Thymus (tissue), 11 donors: ENCODE data around the gene LRRC55. TPM values are rescaled to one million over a fixed set of nuclear protein-coding genes. Genes with fewer than 3 reads are reported as not detected.

Experiments
- DNase-seq, 9 donors: peaks; one replicate each; pipeline ENCODE4 v3.0.0-alpha.2; 2013; ENCODE audit warnings: low spot score in 9 of 9, low read depth in 6 of 9, missing footprints in 1 of 9
- H3K27ac ChIP-seq, 2 donors: one replicate each; pipeline ENCODE4 v1.5.1; 2013; ENCODE audit warnings: control low read depth in 1 of 2, low read depth in 1 of 2, low read length in 1 of 2, mild to moderate bottlenecking in 1 of 2, moderate library complexity in 1 of 2
- H3K27me3 ChIP-seq, 2 donors: one replicate each; pipeline ENCODE4 v1.5.1; 2013; ENCODE audit warnings: low read length in 1 of 2; ENCODE audit not compliant: control insufficient read depth in 2 of 2, insufficient read depth in 1 of 2
- H3K36me3 ChIP-seq, 2 donors: one replicate each; pipeline ENCODE4 v1.5.1; 2013; ENCODE audit warnings: low read length in 1 of 2, mild to moderate bottlenecking in 1 of 2, moderate library complexity in 1 of 2; ENCODE audit not compliant: control insufficient read depth in 2 of 2, insufficient read depth in 2 of 2
- H3K4me1 ChIP-seq, 2 donors: one replicate each; pipeline ENCODE4 v1.5.1; 2013; ENCODE audit warnings: low read length in 2 of 2; ENCODE audit not compliant: control insufficient read depth in 2 of 2, insufficient read depth in 2 of 2
- H3K4me3 ChIP-seq, 2 donors: one replicate each; pipeline ENCODE4 v1.5.1; 2013; ENCODE audit warnings: low read length in 2 of 2, control low read depth in 1 of 2, mild to moderate bottlenecking in 1 of 2
- H3K9me3 ChIP-seq, 2 donors: one replicate each; pipeline ENCODE4 v1.5.1; 2013; ENCODE audit warnings: low read length in 1 of 2, mild to moderate bottlenecking in 1 of 2; ENCODE audit not compliant: control insufficient read depth in 2 of 2, insufficient read depth in 1 of 2
- WGBS: extraction: QIAGEN DNeasy Blood & Tissue Kit; methylation state at CpG from one replicate; pipeline ENCODE4 v1.1.7; 2013; 5-methylcytosine and 5-hydroxymethylcytosine counted together
- polyA plus RNA-seq: library from polyadenylated mRNA; stranded (reverse); fragments of 200-250 nt; gene quantifications from one replicate; pipeline ENCODE4 v1.2.3, GENCODE V29; 2013
- total RNA-seq: library from RNA; stranded (reverse); fragments of 120-200 nt; gene quantifications from one replicate; pipeline ENCODE4 v1.2.4, GENCODE V29; 2013
- donor health status: healthy.

The LRRC55 gene
- total and polyA plus RNA-seq, 2 donors: 0.25 to 2.0 TPM

- no peak for DNase-seq
- no peak overlapping the region for H3K27ac ChIP-seq
- H3K27me3 ChIP-seq: no peaks in the 10 kb centered on the region
- H3K4me3 ChIP-seq: no peak overlapping the region
- no peaks in the 10 kb centered on the region for H3K4me1 ChIP-seq
- no peaks in the 10 kb centered on the region for H3K9me3 ChIP-seq
- H3K36me3 ChIP-seq: no peaks in the 10 kb centered on the region
- WGBS: 51% methylated on average over 6 of the region's 6 CpGs
These were observed 37.4 kb downstream of the LRRC55 start for GRCh38 chr11:57219021-57219627.

- no peaks in the 10 kb centered on the region for H3K9me3 ChIP-seq
- H3K27me3 ChIP-seq: no peaks in the 10 kb centered on the region
- WGBS: 8% methylated on average over 1 of the region's 1 CpG
- H3K27ac ChIP-seq: no peak overlapping the region
- no peak for DNase-seq
- no peak overlapping the region for H3K4me3 ChIP-seq
- no peaks in the 10 kb centered on the region for H3K4me1 ChIP-seq
- H3K36me3 ChIP-seq: no peaks in the 10 kb centered on the region
These were observed 40.5 kb downstream of the LRRC55 start for GRCh38 chr11:57222239-57222638.

- WGBS: 93% methylated on average over 3 of the region's 3 CpGs
- H3K4me3 ChIP-seq: no peak overlapping the region
- H3K9me3 ChIP-seq: no peaks in the 10 kb centered on the region
- H3K4me1 ChIP-seq: no peaks in the 10 kb centered on the region
- no peak overlapping the region for H3K27ac ChIP-seq
- no peaks in the 10 kb centered on the region for H3K27me3 ChIP-seq
- H3K36me3 ChIP-seq: no peaks in the 10 kb centered on the region
- no peak for DNase-seq
These were observed 41.8 kb downstream of the LRRC55 start for GRCh38 chr11:57223601-57224000.

GRCh38 chr11:57224128-57224527, 42.4 kb downstream of the LRRC55 start:
- Histone ChIP-seq H3K36me3 (no peaks in the 10 kb centered on the region), H3K9me3 (no peaks in the 10 kb centered on the region), H3K27me3 (no peaks in the 10 kb centered on the region), H3K4me1 (no peaks in the 10 kb centered on the region), H3K27ac (no peak overlapping the region), H3K4me3 (no peak overlapping the region)
- WGBS: 94% methylated on average over 2 of the region's 2 CpGs
- DNase-seq: no peak

GRCh38 chr11:57224537-57224936, 42.8 kb downstream of the LRRC55 start:
- H3K27me3 ChIP-seq: no peaks in the 10 kb centered on the region
- DNase-seq: no peak
- no peaks in the 10 kb centered on the region for H3K36me3 ChIP-seq
- H3K4me1 ChIP-seq: no peaks in the 10 kb centered on the region
- H3K4me3 ChIP-seq: no peak overlapping the region
- H3K27ac ChIP-seq: no peak overlapping the region
- H3K9me3 ChIP-seq: no peaks in the 10 kb centered on the region

- WGBS: 75% methylated on average over 3 of the region's 3 CpGs
- Histone ChIP-seq H3K9me3 (no peaks in the 10 kb centered on the region), H3K36me3 (no peaks in the 10 kb centered on the region), H3K4me3 (no peak overlapping the region), H3K27ac (no peak overlapping the region), H3K4me1 (no peaks in the 10 kb centered on the region), H3K27me3 (peaks cover 0 to 23% of the 10 kb centered on the region in 2 donors)
- DNase-seq: no peak
These were observed 46.8 kb downstream of the LRRC55 start for GRCh38 chr11:57228600-57228999.

GRCh38 chr11:57230316-57230715, 48.6 kb downstream of the LRRC55 start:
- H3K36me3 ChIP-seq: no peaks in the 10 kb centered on the region
- H3K27me3 ChIP-seq: peaks cover 0 to 40% of the 10 kb centered on the region in 2 donors
- no peaks in the 10 kb centered on the region for H3K9me3 ChIP-seq
- DNase-seq: no peak
- H3K27ac ChIP-seq: no peak overlapping the region
- WGBS: 51% methylated on average over 5 of the region's 5 CpGs
- H3K4me3 ChIP-seq: no peak overlapping the region
- H3K4me1 ChIP-seq: no peaks in the 10 kb centered on the region

- 19% methylated on average over 18 of the region's 18 CpGs for WGBS
- H3K4me1 ChIP-seq: no peaks in the 10 kb centered on the region
These were observed 49.2 kb downstream of the LRRC55 start for GRCh38 chr11:57230791-57231538.

GRCh38 chr11:57231539-57232253, 49.9 kb downstream of the LRRC55 start:
- Histone ChIP-seq H3K4me1 (no peaks in the 10 kb centered on the region), H3K4me3 (no peak overlapping the region), H3K36me3 (no peaks in the 10 kb centered on the region), H3K9me3 (no peaks in the 10 kb centered on the region), H3K27me3 (peaks cover 0 to 54% of the 10 kb centered on the region in 2 donors), H3K27ac (no peak overlapping the region)
- WGBS: 37% methylated on average over 3 of the region's 3 CpGs
- DNase-seq: no peak

More at GRCh38 chr11:57230791-57231538, 49.2 kb downstream of the LRRC55 start:
- H3K27ac ChIP-seq: no peak overlapping the region
- DNase-seq: no peak
- no peaks in the 10 kb centered on the region for H3K9me3 ChIP-seq
- no peak overlapping the region for H3K4me3 ChIP-seq
- H3K36me3 ChIP-seq: no peaks in the 10 kb centered on the region
- peaks cover 0 to 47% of the 10 kb centered on the region in 2 donors for H3K27me3 ChIP-seq
